AG04449 (cell line): ENCODE data around the gene EVC2.

Experiments used
- CTCF ChIA-PET: fragments of 350-600 bp; formaldehyde crosslinking; extraction: SDS; loops from one replicate; lab custom pipeline; 2021; ENCODE audit warnings: antibody characterized with exemption; lab: Yijun Ruan, JAX
- POLR2A ChIA-PET: fragments of 400-600, 350-600 bp; formaldehyde crosslinking; extraction: SDS; loops from one replicate; lab custom pipeline; 2020; ENCODE audit warnings: antibody characterized with exemption, inconsistent platforms; lab: Yijun Ruan, JAX
- DNase-seq: peaks from one replicate; pipeline ENCODE4 v3.0.0-alpha.2; 2010; ENCODE audit warnings: low read depth, low spot score
- H3K4me3 ChIP-seq: 2 replicates; pipeline ENCODE4 v1.5.1; 2011; ENCODE audit warnings: low read depth, mild to moderate bottlenecking, control low read depth, low read length
- CTCF ChIP-seq: IDR thresholded peaks from one replicate; pipeline ENCODE4 v1.5.1; 2011; ENCODE audit warnings: mild to moderate bottlenecking, moderate library complexity, low read length, control low read depth, inconsistent platforms; ENCODE audit not compliant: insufficient read depth; ENCODE audit errors: missing control alignments

The EVC2 gene

GRCh38 chr4:5676763-5677162, 31.6 kb downstream of the EVC2 start:
- CTCF ChIA-PET, result no interaction called here
- POLR2A ChIA-PET, result no interaction called here
- H3K4me3 ChIP-seq, result no peak overlapping the region
- no peak for DNase-seq
- no peak for TF ChIP-seq CTCF

GRCh38 chr4:5666741-5667140, 41.6 kb downstream of the EVC2 start:
- TF ChIP-seq CTCF, result no peak
- CTCF ChIA-PET, result no interaction called here
- no peak overlapping the region for H3K4me3 ChIP-seq
- POLR2A ChIA-PET, result no interaction called here
- DNase-seq, result no peak

- no peak for TF ChIP-seq CTCF
- POLR2A ChIA-PET, result no interaction called here
- no peak for DNase-seq
- no peak overlapping the region for H3K4me3 ChIP-seq
- CTCF ChIA-PET, result interaction anchor here (1.0 kb wide), 1 partner anchor 126 kb away, joined by 3 read pairs; no protein-coding TSS in a partner anchor
Measured at GRCh38 chr4:5664778-5665177, 43.6 kb downstream of the EVC2 start.

- ChIA-PET CTCF (no interaction called here), POLR2A (no interaction called here)
- TF ChIP-seq CTCF, result no peak
- DNase-seq, result no peak
- no peak overlapping the region for H3K4me3 ChIP-seq
Measured at GRCh38 chr4:5662555-5662954, 45.8 kb downstream of the EVC2 start.

- ChIA-PET CTCF (interaction anchor here (1.6 to 2.5 kb wide), 2 partner anchors 129 to 162 kb away, joined by 4 to 10 read pairs; no protein-coding TSS in a partner anchor), POLR2A (no interaction called here)
- no peak for DNase-seq
- TF ChIP-seq CTCF, result no peak
- no peak overlapping the region for H3K4me3 ChIP-seq
Measured at GRCh38 chr4:5661237-5661636, 47.1 kb downstream of the EVC2 start.

GRCh38 chr4:5660185-5660584, 48.2 kb downstream of the EVC2 start:
- CTCF ChIA-PET, result interaction anchor here (1.6 to 2.5 kb wide), 2 partner anchors 130 to 163 kb away, joined by 4 to 10 read pairs; no protein-coding TSS in a partner anchor
- no peak for TF ChIP-seq CTCF
- POLR2A ChIA-PET, result no interaction called here
- no peak overlapping the region for H3K4me3 ChIP-seq
- no peak for DNase-seq
